PC-9 (cell line): ENCODE results near the gene UBE2M.

Source experiments
- EZH2 ChIP-seq: fragments of 200-600 bp; sonication (generic); IDR thresholded peaks from 2 replicates; pipeline ENCODE4 v1.8.0; 2017; ENCODE audit warnings: antibody characterized with exemption, low read depth
- TF ChIP-seq, protein P1 (sequence below): fragments of 200-600 bp; sonication (generic); conservative IDR thresholded peaks from 2 replicates; pipeline ENCODE4 v1.6.1; 2017; ENCODE audit warnings: mixed run types, antibody characterized with exemption, mild to moderate bottlenecking, moderate library complexity

DNA sequence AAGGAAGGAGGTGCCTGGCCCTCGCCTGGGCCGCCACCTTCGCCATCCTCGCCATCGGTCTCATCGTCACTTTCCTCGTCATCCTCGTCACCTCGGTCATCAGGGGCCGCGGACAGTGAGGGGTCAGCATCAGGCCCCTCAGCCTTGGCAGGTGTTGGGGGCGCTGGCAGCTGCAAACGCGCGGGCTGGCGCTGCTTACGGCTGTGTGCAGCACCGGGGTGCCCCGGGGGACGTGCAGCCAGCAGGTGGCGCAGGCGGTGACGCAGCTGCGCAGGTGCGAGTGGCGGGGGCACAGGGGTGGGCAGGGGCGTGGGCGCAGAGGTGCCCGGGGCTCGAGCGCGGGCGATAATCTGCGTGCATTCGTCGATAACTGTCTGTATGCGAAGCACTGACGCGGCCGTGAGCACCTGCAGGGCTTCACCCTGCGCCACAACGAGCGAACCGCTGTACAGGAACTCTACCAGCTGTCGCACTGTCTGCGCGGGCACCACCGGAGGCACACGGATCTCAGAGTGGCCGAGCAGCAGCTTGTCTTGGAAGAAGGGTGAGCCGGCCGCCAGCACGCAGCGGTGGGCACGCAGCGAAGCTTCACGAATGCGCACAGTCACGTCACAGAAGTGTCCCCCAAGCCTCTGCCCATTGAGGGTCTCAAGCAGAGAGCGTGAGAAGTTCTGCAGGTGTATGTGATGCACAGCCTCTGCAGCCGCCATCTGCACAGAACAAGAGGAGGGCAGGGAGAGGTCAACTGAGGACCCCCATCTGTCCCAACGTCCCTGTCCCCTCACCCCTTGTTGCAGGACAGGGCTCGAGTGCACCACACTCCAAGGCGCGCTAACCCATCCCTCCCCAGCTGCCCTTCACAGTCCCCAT is 41.2 kb downstream of the UBE2M start:
- TF ChIP-seq, protein P1, sequence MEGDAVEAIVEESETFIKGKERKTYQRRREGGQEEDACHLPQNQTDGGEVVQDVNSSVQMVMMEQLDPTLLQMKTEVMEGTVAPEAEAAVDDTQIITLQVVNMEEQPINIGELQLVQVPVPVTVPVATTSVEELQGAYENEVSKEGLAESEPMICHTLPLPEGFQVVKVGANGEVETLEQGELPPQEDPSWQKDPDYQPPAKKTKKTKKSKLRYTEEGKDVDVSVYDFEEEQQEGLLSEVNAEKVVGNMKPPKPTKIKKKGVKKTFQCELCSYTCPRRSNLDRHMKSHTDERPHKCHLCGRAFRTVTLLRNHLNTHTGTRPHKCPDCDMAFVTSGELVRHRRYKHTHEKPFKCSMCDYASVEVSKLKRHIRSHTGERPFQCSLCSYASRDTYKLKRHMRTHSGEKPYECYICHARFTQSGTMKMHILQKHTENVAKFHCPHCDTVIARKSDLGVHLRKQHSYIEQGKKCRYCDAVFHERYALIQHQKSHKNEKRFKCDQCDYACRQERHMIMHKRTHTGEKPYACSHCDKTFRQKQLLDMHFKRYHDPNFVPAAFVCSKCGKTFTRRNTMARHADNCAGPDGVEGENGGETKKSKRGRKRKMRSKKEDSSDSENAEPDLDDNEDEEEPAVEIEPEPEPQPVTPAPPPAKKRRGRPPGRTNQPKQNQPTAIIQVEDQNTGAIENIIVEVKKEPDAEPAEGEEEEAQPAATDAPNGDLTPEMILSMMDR: no peak
- no peak for TF ChIP-seq EZH2
